Right atrium auricular region (tissue), 2 donors: ENCODE measurements around the gene RUFY3. TPM values are rescaled to one million over a fixed set of nuclear protein-coding genes. Genes with fewer than 3 reads are reported as not detected.
"Not testable (repeated sequence)": the region's sequence is repeated elsewhere in the genome, so short reads cannot be mapped to it uniquely, and the experiment has no call there.

ENCODE experiments used
- DNase-seq: peaks from one replicate; pipeline ENCODE4 v3.0.0-alpha.2; 2019; ENCODE audit warnings: low spot score
- H3K27ac ChIP-seq, 2 donors: fragments of 200-600 bp; sonication (generic); 1 replicate in 1 of 2; 2 replicates in 1 of 2; pipeline ENCODE4 v1.5.1; 2016 to 2019
- H3K27me3 ChIP-seq, 2 donors: fragments of 200-600 bp; sonication (generic); one replicate each; pipeline versions ENCODE4 v1.5.1 to v1.6.0; 2017 to 2019
- H3K36me3 ChIP-seq: fragments of 200-600 bp; sonication (generic); one replicate; pipeline ENCODE4 v1.5.1; 2016
- H3K4me1 ChIP-seq, 2 donors: fragments of 200-600 bp; sonication (generic); one replicate each; pipeline versions ENCODE4 v1.5.1 to v1.6.0; 2017 to 2019
- H3K4me3 ChIP-seq, 2 donors: fragments of 200-600 bp; sonication (generic); 1 replicate in 1 of 2; 2 replicates in 1 of 2; pipeline ENCODE4 v1.5.1; 2017 to 2019; ENCODE audit warnings: mild to moderate bottlenecking in 1 of 2, moderate library complexity in 1 of 2
- H3K9me3 ChIP-seq, 2 donors: fragments of 200-600 bp; sonication (generic); one replicate each; pipeline ENCODE4 v1.5.1; 2019
- CTCF ChIP-seq, 2 donors: fragments of 200-600 bp; sonication (generic); IDR thresholded peaks; one replicate each; pipeline ENCODE4 v1.5.1; 2019; ENCODE audit warnings: antibody characterized with exemption in 2 of 2
- total RNA-seq, 2 donors: library from RNA; depleted of rRNA; stranded (reverse); fragments of >200 nt; gene quantifications; one replicate each; pipeline ENCODE4 v1.1.0, GENCODE V29; 2016

Gene RUFY3
- total RNA-seq, 2 donors from 2014 or later = 14.7 to 16.7 TPM

DNA sequence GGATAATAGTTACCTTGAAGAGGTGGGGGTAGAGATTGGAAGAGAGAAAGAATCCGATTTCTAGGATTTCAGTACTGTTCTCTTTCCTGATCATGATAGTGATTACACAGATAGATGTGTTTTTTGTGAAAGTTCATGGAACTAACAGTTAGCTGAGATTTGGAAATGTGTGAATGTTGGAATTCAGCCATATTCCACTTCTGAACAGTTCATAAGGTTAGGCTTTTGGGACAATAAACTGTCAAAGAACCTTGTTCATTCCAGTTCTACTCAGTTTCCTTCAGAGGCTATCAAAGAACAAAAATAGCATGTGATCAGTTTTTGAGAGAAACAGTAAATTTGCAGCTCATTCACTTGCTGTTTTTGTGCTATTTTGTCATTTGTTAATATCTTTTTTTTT, 43.6 kb downstream of the RUFY3 start:
- H3K4me3 ChIP-seq = no peak overlapping the region
- peaks cover 61% of the 10 kb centered on the region for H3K36me3 ChIP-seq
- H3K27ac ChIP-seq = no peak overlapping the region
- H3K4me1 ChIP-seq = no peaks in the 10 kb centered on the region
- H3K27me3 ChIP-seq = no peaks in the 10 kb centered on the region
- H3K9me3 ChIP-seq = no peaks in the 10 kb centered on the region
- no peak for TF ChIP-seq CTCF (IDR thresholded peaks at IDR 0.05)
- no peak for DNase-seq

- no peak overlapping the region for H3K4me3 ChIP-seq
- no peaks in the 10 kb centered on the region for H3K9me3 ChIP-seq
- no peaks in the 10 kb centered on the region for H3K27me3 ChIP-seq
- H3K4me1 ChIP-seq = no peaks in the 10 kb centered on the region
- no peak for DNase-seq
- no peak for TF ChIP-seq CTCF (IDR thresholded peaks at IDR 0.05)
- no peak overlapping the region for H3K27ac ChIP-seq
- peaks cover 58% of the 10 kb centered on the region for H3K36me3 ChIP-seq
Measured at GRCh38 chr4:70768301-70768948, 46.7 kb downstream of the RUFY3 start.

- not testable (repeated sequence) for H3K4me1 ChIP-seq, DNase-seq, H3K27ac ChIP-seq, H3K27me3 ChIP-seq, H3K4me3 ChIP-seq, H3K9me3 ChIP-seq
- peaks cover 50% of the 10 kb centered on the region for H3K36me3 ChIP-seq
Measured at GRCh38 chr4:70769396-70769795, 47.6 kb downstream of the RUFY3 start.

- no peak overlapping the region for H3K4me3 ChIP-seq
- no peak for DNase-seq
- H3K36me3 ChIP-seq = peaks cover 39% of the 10 kb centered on the region
- no peaks in the 10 kb centered on the region for H3K27me3 ChIP-seq
- no peak for TF ChIP-seq CTCF (IDR thresholded peaks at IDR 0.05)
- no peaks in the 10 kb centered on the region for H3K4me1 ChIP-seq
- H3K9me3 ChIP-seq = no peaks in the 10 kb centered on the region
- no peak overlapping the region for H3K27ac ChIP-seq
Measured at GRCh38 chr4:70772929-70773555, 51.3 kb downstream of the RUFY3 start.

DNA sequence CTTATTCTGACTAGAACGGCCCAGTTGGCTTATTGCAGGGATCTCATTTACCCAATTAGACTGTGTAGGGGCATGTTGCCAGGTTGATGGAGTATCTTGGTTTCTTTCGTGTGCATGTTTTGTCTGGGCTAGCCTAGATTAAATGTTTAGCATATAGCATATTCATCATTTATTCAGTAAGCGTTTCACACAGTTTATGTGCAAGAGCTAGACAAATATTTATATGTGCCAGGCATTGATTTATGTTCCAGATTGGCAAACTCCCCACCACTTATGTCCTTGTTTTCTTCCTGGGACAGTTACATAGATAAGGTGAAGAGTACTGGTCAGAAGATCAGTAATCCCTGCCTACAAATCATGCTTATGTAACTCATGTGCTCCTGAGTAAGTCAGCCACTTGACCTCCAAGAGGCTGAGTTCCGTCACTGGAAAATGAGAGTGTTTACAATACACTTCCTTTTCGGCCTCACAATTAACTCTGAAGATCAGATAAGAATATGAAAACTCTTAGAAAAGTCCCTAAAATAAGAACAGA, 57.2 kb downstream of the RUFY3 start:
- no peak for DNase-seq
- H3K27me3 ChIP-seq = no peaks in the 10 kb centered on the region
- peaks cover 21% of the 10 kb centered on the region for H3K36me3 ChIP-seq
- H3K4me1 ChIP-seq = peaks cover 0 to 7% of the 10 kb centered on the region in 2 donors
- H3K4me3 ChIP-seq = no peak overlapping the region
- H3K9me3 ChIP-seq = no peaks in the 10 kb centered on the region
- H3K27ac ChIP-seq = no peak overlapping the region
- no peak for TF ChIP-seq CTCF (IDR thresholded peaks at IDR 0.05)

- no peak for DNase-seq
- Histone ChIP-seq H3K27ac (no peak overlapping the region), H3K27me3 (no peaks in the 10 kb centered on the region), H3K36me3 (peaks cover 30% of the 10 kb centered on the region), H3K4me3 (no peak overlapping the region), H3K9me3 (no peaks in the 10 kb centered on the region), H3K4me1 (peaks cover 0 to 7% of the 10 kb centered on the region in 2 donors)
- TF ChIP-seq CTCF (IDR thresholded peaks at IDR 0.05) = no peak
Measured at GRCh38 chr4:70783096-70783495, 61.3 kb downstream of the RUFY3 start.
